ENCODE measurements around the gene PSMD1.
"Not testable (repeated sequence)": the region's sequence is repeated elsewhere in the genome, so short reads cannot be mapped to it uniquely, and the experiment has no call there.

Gene PSMD1

DNA sequence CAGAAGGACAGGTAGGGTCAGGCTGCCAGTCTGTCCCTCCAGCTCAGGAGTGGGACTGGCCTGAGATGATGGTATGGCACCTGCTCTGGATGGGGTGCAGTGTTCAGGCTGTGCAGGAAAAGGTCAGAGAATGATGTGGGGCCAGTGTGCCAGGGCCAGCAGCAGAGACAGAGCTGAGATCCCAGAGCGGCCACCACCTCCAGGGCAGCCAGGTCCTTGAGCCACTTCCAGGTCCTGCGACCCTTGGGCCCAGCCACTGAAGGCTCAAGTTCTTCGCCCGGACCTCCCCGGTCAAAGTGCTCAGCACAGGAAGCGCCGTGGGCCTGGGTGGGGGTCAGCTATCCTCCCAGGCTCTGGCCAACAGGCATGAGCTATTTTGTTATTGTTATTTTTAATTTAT lies 129.7 kb downstream of the PSMD1 start:
- no peak for DNase-seq (ENCODE audit: low read depth)

DNA sequence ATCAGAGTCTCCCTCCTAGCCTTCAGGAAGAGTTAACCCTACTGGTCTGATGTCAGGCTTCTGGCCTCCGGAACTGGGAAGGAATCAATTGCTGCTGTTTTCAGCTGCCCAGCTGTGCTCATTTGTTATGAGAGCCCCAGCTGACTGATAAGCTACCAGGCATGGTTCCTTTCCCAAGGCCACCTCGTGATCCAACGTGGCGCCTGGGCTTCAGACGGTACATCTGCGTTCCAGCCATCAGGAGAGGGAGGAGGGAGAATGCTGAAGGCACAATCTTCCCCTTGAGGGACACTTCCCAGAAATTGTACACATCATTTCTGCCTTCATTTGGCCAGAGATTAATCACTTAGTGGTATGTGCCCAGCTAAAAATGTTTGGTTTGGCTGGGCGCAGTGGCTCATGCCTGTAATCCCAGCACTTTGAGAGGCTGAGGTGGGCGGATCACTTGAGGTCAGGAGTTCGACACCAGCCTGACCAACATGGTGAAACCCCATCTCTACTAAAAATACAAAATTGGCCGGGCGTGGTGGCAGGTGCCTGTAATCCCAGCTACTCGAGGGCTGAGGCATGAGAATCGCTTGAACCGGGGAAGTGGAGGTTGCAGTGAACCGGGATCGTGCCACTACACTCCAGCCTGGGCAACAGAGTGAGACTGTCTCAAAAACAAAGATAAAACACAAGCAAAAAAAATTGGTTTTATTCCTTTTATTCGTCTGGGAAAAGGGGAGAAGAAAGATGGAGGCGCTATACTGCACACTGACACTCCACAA lies 131.3 kb downstream of the PSMD1 start:
- peak; percentile 48 for DNase-seq (ENCODE audit: low read depth)

DNA sequence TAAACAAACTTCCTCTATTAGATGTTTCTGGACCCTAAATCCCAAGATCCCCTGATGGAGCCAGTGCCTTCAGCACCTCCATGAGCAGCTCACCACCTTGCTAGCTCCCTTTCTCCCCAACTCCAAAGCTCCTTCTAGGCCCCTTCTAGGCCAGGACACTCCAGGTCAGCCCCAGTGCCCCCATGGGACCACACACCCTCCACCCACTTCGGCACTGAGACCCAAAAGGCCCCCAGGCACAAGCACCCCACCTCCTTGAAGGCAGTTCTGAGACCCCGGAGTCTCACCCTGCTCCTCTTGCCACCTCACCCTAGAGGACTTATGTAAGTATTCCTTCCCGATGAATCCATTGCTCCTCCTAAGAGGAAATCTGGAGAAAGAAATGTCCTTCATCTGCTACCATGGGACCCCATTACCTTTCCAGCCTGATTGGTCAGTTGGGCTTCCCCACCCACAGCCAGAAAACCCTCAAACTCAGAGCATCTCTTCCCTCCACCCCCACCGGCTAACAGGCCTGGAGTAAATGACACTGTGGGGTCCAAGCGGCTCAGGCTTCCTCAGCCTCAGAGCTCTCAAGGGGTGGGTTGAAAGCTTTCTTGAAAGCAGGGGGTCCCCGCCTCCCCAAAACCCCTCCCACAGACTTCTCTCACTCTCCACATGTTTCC lies 132.0 kb downstream of the PSMD1 start:
- no peak for DNase-seq (ENCODE audit: low read depth)

DNA sequence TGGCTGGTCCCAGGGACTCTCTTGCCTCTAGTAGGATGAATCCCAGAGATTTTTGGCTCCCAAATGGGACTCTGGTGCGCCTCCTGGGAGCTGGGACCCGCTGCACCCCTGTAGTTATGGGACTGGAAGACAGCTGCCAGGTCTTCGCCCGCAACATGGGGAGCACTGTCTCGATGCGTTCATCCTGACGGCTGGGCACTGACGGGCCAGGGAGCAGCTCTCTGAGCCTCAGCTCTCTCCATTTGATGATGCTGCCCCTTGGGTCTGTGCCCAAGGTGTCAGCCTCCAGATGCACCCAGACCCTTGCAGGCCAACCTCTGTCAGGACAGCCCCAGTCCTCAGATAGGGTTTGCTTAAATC lies 132.5 kb downstream of the PSMD1 start:
- no peak for DNase-seq (ENCODE audit: low read depth)

DNA sequence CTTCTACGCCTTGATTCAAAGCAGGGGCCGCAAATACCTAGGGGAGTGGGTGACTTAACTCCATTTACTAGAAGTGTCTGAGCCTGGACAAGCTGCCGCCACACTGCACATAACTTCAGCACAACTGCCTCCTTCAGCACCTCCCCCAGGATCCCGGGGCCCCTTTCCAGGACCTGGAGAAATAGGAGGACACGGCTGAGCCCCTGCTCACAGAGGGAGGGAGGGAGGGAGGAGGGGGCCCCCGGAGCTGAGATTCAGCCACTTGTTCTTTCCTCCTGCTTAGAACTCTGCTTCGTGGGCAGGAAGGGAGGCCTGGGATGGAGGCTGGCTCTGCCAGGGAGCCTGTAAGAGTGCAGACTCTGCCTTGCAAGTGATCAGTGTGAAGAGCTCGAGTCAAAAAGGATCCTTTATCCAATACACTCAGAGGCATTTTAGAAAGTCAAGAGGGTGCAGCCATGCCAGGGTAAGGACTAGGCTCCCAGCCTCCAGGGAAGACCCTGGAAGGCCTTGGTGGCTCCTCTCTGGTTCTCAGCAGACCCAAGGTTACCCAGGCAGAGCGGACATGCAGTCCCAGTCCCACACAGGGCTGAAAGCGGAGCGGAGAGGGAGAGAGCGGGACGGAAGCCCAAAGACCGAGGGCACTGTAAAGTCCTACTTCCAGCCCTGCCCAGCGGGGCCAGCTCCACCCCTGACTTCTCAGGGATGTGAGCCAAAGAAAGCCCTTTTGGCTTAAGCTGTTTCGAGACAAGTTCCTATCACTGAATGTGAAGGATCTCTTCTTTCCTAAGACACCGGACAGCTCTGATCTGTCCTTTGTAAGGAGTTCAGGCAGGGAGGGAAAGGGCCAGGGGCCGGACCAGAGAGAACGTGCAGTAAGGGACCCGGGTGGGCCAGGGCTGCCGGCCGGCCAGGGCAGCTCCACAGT lies 133.2 kb downstream of the PSMD1 start:
- no peak for DNase-seq (ENCODE audit: low read depth)

DNA sequence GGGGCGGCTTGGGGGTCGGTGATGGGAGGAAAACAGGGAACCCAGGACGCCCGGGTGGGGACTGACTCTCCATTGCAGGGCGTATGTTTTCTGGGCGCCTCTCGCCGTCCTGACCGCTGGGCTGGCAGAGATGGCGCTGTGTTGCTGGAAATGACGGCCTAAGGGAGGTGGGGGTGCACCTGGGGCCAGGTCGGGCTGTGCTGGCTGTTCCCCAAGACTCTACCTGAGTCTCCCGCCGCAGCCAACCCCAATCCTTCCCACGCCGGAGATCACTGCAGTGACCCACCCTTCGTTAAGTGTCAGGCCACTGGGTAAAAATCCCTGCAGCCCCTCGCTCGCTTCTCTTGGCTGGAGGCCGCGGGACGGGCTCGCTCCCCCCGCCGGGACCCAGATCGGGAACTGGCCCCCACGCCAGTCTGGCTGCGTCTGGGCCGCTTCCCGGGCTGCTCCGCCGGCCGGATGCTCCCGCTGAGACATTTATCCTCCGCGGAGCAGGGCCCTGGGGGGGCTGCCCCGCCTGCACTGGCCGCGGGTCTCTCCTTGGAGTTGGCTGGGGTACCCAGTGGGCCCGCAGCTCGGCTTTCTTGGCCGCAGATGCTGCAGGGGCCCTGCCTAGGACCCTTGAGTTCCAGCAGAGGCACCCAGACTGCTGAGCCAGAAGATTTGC lies 134.0 kb downstream of the PSMD1 start:
- DNase-seq (ENCODE audit: low read depth), result peak; percentile 49

DNA sequence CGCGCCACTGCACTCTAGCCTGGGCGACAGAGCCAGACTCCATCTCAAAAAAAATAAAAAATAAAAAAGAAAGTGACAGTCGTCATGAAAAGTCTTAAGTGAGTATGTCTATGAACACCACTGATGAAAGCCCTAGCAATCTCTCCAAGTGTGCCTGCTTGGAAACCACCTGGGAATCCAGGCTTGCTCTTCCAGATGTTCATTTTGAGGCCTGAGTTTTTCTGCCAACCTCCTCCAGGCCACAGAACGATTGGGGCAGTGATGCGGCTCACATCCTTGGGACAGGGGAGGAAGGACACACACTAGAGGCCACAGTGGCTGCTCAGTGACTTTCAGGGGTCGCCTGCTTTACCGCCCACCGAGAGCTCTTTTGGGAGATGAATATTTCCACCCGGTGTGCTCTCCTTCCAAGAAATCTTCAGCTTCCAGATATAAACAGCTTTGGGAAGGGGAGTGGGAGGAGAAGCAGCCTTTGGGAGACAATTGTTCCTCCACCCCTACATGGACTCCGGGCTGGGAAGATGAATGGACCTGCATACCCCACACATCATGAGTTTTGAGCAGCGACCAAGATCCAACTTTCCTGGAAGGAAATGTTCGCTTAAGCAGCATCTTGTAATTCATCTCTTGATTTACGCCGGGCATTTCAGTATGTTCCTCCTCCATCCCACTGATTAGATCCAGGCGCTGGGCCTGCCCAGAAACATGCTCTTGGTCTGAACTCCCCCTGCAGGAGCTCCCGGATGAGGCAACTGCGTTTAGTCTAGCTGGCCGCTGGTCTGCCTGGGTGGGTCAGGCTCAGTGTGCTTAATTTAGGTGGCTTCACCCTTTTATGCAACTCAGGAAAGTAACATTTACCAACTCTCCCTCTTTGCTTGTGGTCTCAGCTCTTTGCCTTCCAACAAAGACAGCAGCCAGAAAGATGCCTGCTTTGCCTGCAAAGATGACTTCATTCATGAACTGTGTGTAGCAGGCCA lies 135.5 kb downstream of the PSMD1 start:
- DNase-seq (ENCODE audit: low read depth), result peak; percentile 84

DNA sequence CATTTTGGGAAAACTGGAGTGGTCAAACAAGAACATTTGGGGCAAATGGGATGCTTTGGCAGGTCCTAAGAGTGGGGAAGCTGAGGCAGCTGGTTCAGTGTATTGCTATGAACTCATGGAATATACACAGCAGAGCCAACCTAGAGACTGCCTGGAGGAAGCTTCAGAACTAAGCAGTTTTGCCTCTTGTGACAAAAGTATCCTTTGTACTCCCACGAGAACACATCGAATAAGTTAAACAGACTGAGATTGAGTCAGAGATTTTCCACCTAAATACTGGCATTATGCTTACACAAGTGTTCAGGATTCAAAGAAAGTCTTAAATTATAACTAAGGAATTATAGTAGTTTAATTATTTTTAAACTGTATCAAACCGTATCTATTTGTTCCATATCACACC lies 136.5 kb downstream of the PSMD1 start:
- no peak for DNase-seq (ENCODE audit: low read depth)

DNA sequence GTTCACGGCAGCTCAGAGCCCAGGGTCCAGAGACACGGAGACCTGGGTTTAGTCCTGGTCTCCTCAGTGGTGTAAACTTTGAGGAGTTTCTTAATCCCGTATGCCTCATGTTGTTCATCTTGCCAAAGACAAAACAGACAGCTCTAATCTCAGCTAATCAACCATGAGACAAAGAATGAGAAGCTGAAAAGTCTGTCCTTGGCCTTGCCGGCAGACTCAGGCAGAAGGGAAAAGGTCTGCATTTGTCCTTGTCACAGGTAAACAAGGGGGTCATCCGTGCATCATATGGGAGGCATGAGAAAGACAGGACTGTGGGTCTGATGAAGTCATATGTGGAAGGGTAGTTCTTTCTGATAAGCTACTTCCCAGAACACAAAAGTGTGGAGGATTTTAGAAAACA lies 139.9 kb downstream of the PSMD1 start:
- DNase-seq (ENCODE audit: low read depth), result no peak

DNA sequence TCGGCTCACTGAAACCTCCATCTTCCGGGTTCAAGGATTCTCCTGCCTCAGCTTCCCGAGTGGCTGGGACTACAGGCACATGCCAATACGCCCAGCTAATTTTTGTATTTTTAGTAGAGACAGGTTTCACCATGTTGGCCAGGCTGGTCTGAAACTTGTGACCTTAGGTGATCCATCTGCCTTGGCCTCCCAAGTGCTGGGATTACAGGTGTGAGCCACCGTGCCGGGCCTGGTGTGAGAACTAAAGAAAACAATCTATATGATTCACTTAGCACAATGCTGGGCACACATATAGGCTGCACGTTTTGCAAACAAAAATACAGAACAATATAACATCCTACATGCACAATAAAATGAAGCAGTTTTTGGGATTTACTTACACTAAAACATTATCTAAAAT lies 140.5 kb downstream of the PSMD1 start:
- DNase-seq (ENCODE audit: low read depth), result not testable (repeated sequence)

DNA sequence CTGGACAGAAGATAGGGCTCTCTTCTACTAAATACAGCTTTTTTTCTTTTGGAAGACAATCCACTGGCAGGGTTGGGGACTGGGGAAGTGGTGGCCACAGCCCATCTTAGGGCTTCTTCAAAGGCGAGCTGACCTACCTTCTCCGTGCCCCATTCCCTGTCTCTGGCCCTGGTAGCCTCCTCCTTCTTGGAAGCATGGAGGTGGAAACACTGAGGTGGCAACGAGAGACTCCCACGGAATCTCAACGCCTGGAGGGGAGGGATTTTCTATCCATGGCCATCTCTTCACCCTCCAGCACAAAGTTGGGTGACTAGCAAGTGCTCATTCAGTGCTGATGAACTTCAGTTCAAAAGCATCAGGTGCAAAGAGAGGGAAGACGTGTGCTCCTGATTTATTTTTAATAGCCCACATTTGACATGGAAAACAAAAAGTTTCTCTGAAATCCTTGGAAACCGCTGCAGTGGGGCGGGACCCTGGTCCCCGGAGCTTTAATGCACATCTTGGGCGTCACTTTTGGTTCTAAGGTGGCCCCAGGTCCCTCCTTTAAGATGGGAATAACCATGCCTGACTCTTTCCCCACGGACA lies 141.1 kb downstream of the PSMD1 start:
- DNase-seq (ENCODE audit: low read depth), result no peak

DNA sequence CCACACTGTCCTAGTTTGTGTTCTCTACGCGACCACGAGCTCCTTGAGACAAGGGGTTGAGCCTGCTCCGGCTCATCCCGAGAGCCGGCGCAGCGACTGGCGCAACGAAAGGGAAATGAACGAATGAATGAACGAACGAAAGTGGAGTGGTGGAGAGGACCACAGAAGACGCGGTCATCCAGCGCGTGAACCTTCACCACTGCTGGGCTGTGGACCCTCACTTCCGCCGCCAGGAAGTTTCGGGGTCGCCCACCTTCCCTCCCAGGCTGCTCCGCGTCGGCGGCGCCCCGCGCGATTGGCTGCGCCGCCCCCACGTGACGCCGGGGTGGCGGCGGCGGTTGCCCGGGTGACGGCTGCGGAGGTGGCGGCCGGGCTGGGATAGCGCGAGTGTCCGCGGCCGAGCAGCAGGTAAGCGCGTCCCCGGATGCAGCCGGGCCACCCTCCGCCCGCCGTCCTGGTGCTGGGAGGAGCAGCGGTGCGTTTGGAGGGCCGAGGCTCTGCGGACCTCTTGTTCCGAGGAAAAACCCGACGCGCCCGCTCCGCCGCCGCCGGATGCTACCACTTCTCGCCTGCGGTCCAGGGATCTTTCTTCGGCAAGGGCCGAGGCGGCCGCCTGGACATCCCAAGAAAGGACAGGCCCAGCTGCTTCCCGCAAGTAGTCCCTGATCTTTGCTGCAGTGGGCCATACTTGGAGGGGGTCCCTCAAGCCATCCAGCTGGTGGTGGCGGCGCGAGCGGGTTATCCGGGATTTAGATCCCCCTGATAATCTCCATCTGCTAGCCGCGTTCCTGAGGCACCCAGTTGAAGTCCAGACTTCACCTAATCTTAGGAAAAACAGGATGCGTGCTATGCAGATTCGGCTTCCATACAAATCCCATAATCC lies 141.9 kb downstream of the PSMD1 start, which contains the start of gene ARMC9:
TSS of gene ARMC9 (plus strand) at position 341 of the 883 bp plus-strand sequence. CDS start 7,608 bp downstream, outside the sequence.
- DNase-seq (ENCODE audit: low read depth), result peak; percentile 61

DNA sequence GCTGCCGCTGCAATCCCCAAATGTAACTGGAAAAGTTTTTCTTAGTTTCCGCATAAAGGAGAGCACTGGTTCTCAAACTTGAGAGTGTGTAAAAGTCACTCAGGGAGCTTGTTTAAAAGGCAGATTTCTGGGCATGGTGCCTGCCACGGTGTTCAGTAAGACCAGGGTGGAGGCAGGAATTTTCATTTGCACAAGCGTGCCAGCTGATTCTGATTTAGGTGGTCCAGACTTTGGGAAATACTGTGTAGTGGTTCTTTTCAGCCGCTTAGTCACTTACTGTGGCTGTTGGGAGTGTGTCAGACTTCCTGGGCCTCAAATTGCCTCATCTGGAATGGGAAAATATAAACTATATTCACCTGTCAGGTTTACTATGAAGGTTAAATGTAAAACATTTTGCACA lies 142.6 kb downstream of the PSMD1 start:
- DNase-seq (ENCODE audit: low read depth), result peak; percentile 55

DNA sequence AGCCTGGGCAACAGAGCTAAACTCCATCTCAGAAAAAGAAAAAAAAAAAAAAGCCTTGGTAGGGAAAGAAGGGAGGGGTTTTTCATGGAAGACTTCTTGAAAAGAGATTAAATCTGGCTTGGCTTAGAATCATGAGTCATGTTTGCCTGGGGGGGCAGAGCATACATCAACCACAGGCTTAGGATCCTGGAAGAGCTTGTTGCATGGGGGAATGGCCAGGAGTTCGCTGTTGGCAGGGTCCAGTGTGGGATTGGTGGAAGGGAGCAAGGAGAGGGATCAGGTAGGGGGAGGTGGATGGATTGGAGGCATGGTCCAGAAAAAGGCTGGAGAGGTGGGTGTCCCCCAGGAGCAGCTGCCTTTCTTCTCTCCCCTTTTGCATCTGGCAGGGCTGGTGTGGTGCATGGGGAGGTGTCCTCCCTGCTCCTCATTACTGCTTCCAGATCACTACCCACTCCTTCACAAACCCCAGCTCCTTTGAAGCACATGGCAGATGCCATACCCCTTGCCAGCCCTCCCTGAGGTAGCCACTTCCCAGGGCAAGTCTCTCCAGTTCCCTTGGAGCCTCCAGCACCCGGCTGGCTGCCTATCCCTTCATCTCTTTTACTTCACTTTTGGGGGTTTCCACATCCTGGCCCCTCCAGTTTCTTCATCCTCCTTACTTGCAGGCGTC lies 144.3 kb downstream of the PSMD1 start:
- DNase-seq (ENCODE audit: low read depth), result peak; percentile 74

DNA sequence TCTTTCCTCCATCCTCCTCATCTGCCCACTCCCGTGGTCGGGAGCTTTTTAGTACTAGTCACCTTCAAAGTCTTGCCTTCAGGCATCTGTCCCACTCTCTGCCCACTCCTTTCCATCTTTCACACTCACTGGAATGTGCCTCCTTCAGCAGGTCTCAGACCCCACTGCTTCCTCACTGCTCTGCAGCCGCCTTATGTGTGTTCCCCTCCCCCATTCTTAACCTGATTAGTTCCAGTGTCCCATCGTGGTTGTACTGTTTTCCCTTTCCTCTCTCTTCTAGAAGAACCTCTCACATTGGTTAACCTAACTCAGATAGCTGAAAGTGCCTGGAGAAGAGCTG lies 144.8 kb downstream of the PSMD1 start:
- no peak for DNase-seq (ENCODE audit: low read depth)

DNA sequence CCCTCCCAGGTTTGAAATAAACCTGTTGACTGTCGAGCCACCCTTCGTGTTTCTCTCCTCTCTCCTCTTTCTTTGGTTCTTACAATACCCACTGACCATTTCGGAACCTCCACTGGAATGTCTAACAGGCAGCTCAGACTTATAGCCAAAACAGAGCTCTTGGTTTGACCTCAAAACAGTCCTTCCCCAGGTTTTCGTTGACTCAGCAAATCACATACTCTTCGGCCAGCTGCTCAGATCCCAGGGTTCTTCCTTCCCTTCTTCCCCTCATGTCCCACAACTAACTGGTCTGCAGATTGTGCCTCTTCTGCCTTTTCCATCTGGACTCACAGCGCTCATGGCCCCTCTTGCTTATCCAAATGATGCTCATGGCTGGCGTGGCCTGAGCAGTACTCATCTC lies 146.4 kb downstream of the PSMD1 start:
- DNase-seq (ENCODE audit: low read depth), result no peak

DNA sequence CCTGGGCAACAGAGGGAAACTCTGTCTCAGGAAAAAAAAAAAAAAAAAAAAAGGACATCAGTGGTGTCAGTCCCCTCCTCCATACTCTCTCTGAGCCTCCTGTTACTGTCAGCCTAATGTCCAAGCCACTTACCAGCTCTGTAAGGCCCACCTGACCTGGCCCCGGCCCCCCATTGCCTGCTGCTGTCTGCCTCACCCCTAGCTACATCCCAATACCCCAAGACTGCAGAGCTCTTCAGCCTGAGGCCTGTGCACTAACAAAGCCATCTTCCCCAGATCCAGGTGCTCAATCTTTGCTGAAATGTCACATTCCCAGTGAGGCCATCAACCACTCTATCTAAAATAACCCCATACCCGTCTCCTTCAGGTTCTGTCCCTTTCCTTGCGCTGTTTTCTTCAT lies 147.5 kb downstream of the PSMD1 start:
- no peak for DNase-seq (ENCODE audit: low read depth)

DNA sequence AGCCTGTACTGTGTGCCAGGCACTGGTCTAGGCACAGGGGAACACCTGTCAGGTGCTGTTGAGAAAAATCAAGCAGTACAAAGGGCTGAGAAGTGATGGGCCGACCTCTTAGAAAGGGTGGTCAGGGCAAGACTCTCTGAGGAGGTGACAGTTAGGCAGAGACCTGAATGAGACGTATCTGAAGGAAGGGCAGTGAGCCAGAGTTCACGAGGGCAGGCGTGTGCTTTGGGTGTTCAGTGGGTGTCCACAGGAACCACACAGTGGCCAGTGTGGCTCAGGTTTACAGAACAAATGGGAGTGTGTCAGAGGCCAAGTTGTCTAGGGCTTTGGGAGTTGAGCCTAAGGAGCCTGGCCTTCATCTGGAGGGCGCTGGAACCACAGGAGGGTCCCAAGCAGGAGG lies 147.9 kb downstream of the PSMD1 start:
- DNase-seq (ENCODE audit: low read depth), result no peak

DNA sequence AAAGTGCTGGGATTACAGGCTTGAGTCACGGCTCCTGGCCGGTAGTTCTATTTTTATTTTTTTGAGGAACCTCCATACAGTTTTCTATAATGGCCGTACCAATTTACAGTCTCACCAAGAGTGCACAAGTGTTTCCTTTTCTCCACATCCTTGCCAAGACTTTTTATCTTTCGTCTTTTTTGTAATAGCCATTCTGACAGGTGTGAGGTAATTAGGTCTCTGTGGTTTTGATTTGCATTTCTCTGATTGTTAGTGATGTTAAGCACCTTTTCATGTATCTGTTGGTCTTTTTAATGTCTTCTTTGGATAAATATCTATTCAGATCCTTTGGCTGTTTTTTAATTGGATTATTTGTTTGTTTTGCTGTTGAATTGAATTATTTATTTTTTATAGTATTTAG lies 151.1 kb downstream of the PSMD1 start:
- no peak for DNase-seq (ENCODE audit: low read depth)
